HL-60 (cell line): ENCODE measurements around the gene MCM3AP.

Experiments
- DNase-seq, 2 experiments: peaks; one replicate each; pipeline ENCODE4 v3.0.0-alpha.2; 2010 to 2020; ENCODE audit warnings: low read depth in 1 of 2, low spot score in 1 of 2
- H3K27ac ChIP-seq: fragments of 250-450 bp; sonication (Bioruptor Pico); replicated peaks from 2 replicates; pipeline ENCODE4 v1.5.1; 2020; ENCODE audit warnings: mild to moderate bottlenecking, moderate library complexity
- H3K27me3 ChIP-seq: fragments of 250-450 bp; sonication (Bioruptor Pico); 2 replicates; pipeline ENCODE4 v1.5.1; 2021; ENCODE audit warnings: mild to moderate bottlenecking, moderate library complexity; ENCODE audit not compliant: insufficient read depth, poor library complexity, severe bottlenecking
- H3K4me3 ChIP-seq: replicated peaks from 2 replicates; pipeline ENCODE4 v1.5.1; 2011; ENCODE audit warnings: mild to moderate bottlenecking, control low read depth, low read length; ENCODE audit not compliant: insufficient read depth
- GABPA ChIP-seq: IDR thresholded peaks from 2 replicates; pipeline ENCODE4 v1.6.1; 2012; ENCODE audit warnings: low read depth
- POLR2AphosphoS5 ChIP-seq: IDR thresholded peaks from 2 replicates; pipeline ENCODE4 v1.6.1; 2012; ENCODE audit warnings: low read depth
- SPI1 ChIP-seq: IDR thresholded peaks from 2 replicates; pipeline ENCODE4 v1.6.1; 2012; ENCODE audit warnings: low read depth, mild to moderate bottlenecking, borderline replicate concordance
- TF ChIP-seq, protein P1 (sequence below): IDR thresholded peaks from one replicate; pipeline ENCODE4 v1.5.1; 2011; ENCODE audit warnings: low read length, control low read depth, inconsistent platforms; ENCODE audit not compliant: insufficient read depth
- TF ChIP-seq, protein P2 (sequence below): IDR thresholded peaks from 2 replicates; pipeline ENCODE4 v1.6.1; 2012; ENCODE audit warnings: low read depth; ENCODE audit not compliant: insufficient replicate concordance

MCM3AP gene

DNA sequence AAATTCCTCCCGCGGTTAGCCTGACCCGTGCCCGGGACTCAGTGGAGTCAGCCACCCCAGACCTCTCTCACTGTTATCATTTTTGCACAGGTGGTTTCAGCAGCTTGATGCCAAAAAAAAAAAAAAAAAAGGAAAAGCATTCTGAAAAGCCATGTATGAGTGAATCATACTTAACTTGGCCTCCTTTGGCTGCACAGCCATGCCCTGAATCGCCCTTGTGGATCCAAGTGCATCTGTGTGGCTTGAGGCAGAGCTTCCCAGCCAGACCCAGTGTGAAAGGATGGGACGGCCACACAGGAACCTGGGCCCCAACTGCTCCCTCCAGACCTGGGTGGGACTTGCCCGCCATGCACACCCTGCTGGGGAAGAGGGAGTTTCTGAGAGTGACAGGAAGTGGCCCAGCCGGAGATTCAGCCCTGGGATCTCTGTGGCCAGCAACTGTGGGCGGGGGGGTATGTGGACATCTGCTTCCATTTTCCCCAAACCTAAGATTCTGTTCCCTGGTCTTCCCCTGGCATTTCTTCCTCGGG lies 9.3 kb upstream of the MCM3AP start:
- DNase-seq = no peak
- Histone ChIP-seq H3K27ac (no peak overlapping the region), H3K4me3 (no peak overlapping the region), H3K27me3 (peaks cover 2% of the 10 kb centered on the region)
- TF ChIP-seq SPI1 (no peak), GABPA (no peak), POLR2AphosphoS5 (no peak)
- TF ChIP-seq, protein P1, sequence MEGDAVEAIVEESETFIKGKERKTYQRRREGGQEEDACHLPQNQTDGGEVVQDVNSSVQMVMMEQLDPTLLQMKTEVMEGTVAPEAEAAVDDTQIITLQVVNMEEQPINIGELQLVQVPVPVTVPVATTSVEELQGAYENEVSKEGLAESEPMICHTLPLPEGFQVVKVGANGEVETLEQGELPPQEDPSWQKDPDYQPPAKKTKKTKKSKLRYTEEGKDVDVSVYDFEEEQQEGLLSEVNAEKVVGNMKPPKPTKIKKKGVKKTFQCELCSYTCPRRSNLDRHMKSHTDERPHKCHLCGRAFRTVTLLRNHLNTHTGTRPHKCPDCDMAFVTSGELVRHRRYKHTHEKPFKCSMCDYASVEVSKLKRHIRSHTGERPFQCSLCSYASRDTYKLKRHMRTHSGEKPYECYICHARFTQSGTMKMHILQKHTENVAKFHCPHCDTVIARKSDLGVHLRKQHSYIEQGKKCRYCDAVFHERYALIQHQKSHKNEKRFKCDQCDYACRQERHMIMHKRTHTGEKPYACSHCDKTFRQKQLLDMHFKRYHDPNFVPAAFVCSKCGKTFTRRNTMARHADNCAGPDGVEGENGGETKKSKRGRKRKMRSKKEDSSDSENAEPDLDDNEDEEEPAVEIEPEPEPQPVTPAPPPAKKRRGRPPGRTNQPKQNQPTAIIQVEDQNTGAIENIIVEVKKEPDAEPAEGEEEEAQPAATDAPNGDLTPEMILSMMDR = no peak
- TF ChIP-seq, protein P2, sequence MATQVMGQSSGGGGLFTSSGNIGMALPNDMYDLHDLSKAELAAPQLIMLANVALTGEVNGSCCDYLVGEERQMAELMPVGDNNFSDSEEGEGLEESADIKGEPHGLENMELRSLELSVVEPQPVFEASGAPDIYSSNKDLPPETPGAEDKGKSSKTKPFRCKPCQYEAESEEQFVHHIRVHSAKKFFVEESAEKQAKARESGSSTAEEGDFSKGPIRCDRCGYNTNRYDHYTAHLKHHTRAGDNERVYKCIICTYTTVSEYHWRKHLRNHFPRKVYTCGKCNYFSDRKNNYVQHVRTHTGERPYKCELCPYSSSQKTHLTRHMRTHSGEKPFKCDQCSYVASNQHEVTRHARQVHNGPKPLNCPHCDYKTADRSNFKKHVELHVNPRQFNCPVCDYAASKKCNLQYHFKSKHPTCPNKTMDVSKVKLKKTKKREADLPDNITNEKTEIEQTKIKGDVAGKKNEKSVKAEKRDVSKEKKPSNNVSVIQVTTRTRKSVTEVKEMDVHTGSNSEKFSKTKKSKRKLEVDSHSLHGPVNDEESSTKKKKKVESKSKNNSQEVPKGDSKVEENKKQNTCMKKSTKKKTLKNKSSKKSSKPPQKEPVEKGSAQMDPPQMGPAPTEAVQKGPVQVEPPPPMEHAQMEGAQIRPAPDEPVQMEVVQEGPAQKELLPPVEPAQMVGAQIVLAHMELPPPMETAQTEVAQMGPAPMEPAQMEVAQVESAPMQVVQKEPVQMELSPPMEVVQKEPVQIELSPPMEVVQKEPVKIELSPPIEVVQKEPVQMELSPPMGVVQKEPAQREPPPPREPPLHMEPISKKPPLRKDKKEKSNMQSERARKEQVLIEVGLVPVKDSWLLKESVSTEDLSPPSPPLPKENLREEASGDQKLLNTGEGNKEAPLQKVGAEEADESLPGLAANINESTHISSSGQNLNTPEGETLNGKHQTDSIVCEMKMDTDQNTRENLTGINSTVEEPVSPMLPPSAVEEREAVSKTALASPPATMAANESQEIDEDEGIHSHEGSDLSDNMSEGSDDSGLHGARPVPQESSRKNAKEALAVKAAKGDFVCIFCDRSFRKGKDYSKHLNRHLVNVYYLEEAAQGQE = no peak

DNA sequence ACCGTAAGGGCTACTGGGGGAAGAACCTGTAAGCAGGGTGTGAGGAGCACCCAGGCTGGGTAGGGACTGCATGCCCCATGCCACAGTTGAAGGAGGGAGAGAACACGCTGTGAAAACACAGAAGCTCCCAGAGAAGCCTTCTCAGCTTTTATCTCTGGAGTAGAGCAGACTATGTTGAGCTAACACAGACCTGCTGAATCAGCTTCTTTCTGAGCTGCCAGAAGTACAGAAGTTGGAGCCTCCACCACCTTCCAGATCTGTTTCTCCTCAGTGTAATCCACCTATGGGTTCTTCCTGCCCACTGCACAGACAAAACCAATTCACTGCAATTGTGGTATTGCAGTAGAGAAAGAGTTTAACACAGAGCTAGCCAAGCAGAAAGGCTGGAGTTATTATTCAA lies 6.2 kb upstream of the MCM3AP start:
- Histone ChIP-seq H3K27me3 (no peaks in the 10 kb centered on the region), H3K4me3 (no peak overlapping the region), H3K27ac (no peak overlapping the region)

DNA sequence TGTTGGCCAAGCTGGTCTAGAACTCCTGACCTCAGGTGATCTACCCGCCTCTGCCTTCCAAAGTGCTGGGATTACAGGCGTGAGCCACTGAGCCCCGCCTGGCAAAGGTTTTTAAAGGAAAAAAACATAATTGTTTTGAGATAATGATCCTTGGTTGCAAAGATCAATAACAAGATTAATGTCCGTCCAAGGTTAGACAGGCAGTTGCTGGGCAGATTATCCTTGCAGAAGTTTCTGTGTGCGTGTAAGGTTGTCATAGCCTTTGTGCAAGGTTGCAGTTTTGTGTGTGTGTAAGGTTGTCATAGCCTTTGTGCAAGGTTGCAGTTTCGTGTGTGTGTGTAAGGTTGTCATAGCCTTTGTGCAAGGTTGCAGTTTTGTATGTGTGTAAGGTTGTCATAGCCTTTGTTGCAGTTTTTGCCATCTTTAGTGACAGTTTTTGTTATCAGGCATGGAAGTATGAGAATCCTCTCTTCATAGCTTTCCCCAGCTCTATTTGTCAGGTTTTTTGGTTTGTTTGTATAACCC lies 4.3 kb upstream of the MCM3AP start:
- no peak for DNase-seq
- no peak overlapping the region for H3K27ac ChIP-seq
- no peaks in the 10 kb centered on the region for H3K27me3 ChIP-seq
- H3K4me3 ChIP-seq = no peak overlapping the region
- TF ChIP-seq POLR2AphosphoS5 (no peak), SPI1 (no peak), GABPA (no peak)
- TF ChIP-seq, protein P1 = no peak
- TF ChIP-seq, protein P2 = no peak

More for the DNA sequence above, 6.2 kb upstream of the MCM3AP start:
- TF ChIP-seq GABPA (no peak), SPI1 (no peak), POLR2AphosphoS5 (no peak)
- TF ChIP-seq, protein P2 = no peak
- TF ChIP-seq, protein P1 = no peak
- DNase-seq = no peak
